Neuron (in vitro differentiated cells): ENCODE results near the gene HS1BP3.

Experiments used
- H2AFZ ChIP-seq: one replicate; pipeline ENCODE4 v1.6.1; 2013; ENCODE audit warnings: low read depth, mild to moderate bottlenecking, inconsistent platforms, low read length, moderate library complexity
- H3K27me3 ChIP-seq: one replicate; pipeline ENCODE4 v1.6.1; 2013; ENCODE audit warnings: low read length; ENCODE audit not compliant: insufficient read depth
- H3K36me3 ChIP-seq: one replicate; pipeline ENCODE4 v1.6.1; 2013; ENCODE audit warnings: low read length; ENCODE audit not compliant: insufficient read depth
- H3K4me1 ChIP-seq: one replicate; pipeline ENCODE4 v1.6.1; 2013; ENCODE audit warnings: low read length; ENCODE audit not compliant: insufficient read depth
- H3K4me3 ChIP-seq: 2 replicates; pipeline ENCODE4 v1.5.1; 2013; ENCODE audit warnings: mild to moderate bottlenecking, low read length, moderate library complexity
- H3K9me3 ChIP-seq: one replicate; pipeline ENCODE4 v1.6.1; 2013; ENCODE audit warnings: low read length

HS1BP3 gene

DNA sequence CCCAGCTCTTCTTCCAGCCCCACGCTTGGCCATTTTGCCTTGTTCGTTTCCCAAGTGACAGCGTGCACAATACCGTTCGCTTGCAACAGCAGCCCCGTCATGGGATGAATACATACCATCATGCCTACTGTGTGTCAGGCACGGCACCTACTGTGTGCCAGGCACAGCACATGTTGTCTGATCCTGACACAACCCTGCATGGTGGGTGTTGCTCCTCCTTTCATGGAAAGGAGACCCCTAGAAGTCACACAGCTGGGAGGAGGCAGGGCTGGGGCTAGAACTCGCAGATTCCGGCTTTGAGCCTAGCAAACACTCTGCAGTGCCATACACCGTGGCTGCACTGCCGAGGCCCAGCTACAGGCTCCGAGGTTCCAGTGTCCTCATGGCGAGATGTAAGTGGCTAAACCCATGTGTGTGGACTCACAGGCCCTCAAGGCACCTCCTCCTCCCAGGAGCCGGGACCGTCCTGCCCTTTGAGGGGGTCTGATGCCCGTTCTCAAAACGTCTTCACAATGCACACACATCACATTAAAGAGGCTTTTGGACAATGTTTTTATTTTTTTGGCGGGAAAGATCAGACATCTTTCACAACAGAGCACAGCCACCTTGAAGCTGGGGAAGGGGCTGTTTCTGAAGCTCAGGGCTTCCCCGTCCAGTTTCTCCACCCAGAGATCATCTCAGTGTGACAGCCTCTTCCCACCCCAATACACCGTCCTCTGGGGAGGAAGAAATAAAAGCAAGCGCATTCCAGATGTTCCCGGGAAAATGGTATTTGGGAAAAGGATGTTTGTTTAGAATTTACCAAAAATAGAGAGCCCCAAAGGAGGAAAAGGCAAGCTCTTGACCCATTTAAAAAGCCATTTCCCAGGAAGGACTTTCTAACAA is 64.9 kb downstream of the HS1BP3 start:
- Histone ChIP-seq H3K4me1 (peaks cover 13% of the 10 kb centered on the region), H2AFZ (no peak overlapping the region), H3K4me3 (no peak overlapping the region), H3K9me3 (peaks cover 1% of the 10 kb centered on the region), H3K36me3 (no peaks in the 10 kb centered on the region), H3K27me3 (no peaks in the 10 kb centered on the region)

DNA sequence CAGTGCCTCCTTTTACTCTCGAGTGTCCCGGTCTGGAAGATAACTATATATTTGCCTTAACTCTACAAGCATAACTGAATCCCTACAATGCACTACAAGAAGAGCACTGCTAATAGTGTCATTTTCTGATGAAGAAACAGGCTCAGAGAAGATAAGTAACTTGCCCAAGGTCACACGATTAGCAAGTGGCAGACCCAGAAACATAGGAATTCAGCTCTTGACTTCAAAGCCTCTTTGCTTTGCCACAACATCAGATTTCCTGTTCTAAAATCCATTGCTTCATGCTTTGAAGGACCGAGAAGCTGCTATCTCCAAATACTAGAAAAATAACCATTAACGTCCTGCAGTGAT is 65.6 kb downstream of the HS1BP3 start:
- H3K4me3 ChIP-seq, result no peak overlapping the region
- H3K9me3 ChIP-seq, result peaks cover 4% of the 10 kb centered on the region
- no peaks in the 10 kb centered on the region for H3K27me3 ChIP-seq
- H2AFZ ChIP-seq, result no peak overlapping the region
- H3K4me1 ChIP-seq, result peaks cover 13% of the 10 kb centered on the region
- no peaks in the 10 kb centered on the region for H3K36me3 ChIP-seq

DNA sequence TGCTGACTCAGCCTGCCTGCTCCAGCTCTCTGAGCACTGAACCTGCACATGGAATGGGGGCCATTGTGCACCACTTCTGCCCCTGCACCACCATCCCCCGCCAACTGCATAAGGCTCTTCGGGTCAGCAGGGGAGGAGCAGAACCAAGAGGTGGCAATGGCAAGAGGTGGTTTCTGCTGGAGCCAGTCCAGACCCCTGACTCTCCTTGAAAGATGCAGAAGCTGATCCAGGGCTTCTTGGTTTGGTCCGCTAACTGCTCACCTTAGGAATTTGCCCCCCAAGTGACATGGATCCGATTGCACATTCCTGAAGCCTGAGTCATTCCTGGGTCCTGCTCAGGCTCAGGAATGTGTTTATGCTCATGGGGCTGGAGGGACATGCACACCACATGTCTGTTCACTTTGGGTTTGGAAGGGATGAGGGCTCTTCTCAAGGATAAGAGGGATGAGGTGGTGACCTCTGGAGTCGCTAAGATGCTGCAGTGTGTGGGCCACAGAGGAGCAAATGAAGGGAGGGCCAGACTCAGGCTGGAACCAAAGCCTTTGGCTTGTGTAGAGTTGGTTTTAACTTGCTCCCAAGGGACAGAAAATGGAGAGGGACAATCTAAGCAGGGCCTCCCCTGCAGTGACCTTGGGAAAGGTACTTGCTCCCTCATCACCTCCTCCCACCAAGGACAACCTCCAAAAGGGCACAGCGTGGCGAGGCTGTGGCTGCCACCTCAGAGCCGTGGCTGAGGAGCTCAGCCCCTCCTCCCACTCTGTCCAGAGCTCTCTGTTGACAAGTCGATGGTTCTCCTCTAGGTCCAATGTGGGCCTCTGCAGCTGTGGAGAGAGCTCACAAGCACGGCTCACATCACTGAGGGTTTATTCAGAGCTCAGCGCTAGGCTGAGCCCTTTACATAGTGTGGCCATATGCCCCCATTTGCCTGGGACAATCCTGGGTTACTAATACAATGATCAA is 66.2 kb downstream of the HS1BP3 start:
- peaks cover 14% of the 10 kb centered on the region for H3K4me1 ChIP-seq
- H3K9me3 ChIP-seq, result peaks cover 4% of the 10 kb centered on the region
- no peaks in the 10 kb centered on the region for H3K27me3 ChIP-seq
- no peak overlapping the region for H2AFZ ChIP-seq
- H3K36me3 ChIP-seq, result no peaks in the 10 kb centered on the region
- H3K4me3 ChIP-seq, result no peak overlapping the region

DNA sequence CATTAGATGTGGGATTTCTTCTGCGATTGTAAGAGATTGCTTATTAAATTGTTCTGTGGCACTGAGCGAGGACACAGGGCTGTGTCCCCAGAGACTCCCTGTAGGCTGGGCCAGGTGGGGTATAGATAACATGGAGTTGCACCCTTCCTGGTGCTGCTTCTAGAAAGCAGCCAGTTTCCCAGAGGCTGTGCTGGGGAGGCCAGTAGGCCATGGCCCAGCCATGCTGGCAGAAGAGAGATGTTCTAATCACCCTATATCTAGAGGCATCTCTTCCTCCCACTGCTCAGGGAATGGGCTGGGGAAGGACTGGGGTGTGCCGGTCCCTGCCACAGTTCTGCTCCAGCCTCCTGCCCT is 66.9 kb downstream of the HS1BP3 start:
- peaks cover 21% of the 10 kb centered on the region for H3K4me1 ChIP-seq
- H3K27me3 ChIP-seq, result no peaks in the 10 kb centered on the region
- no peak overlapping the region for H2AFZ ChIP-seq
- H3K36me3 ChIP-seq, result no peaks in the 10 kb centered on the region
- peaks cover 4% of the 10 kb centered on the region for H3K9me3 ChIP-seq
- H3K4me3 ChIP-seq, result no peak overlapping the region

DNA sequence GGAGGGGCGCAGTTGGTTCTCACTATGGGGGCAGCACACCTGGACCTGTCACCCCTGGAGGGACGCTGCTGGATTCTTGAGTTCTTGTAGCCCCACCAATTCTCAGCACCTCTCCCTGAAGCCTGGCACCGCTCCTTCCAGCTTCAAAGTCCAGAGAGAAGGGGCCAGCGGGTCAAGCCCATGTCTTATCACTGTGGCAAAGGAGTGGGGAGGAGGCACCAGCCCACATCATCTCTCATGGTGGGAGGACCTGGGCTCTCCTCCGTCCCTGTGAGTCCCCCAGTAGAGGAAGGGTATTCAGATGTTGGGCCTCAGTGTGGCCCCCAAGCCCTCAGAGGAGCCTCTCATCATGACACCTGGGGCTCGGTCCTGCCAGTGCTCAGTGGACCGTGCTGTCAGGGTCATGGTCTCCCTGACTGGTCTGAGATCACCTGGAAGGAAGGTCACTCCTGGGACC is 67.4 kb downstream of the HS1BP3 start:
- H3K36me3 ChIP-seq, result no peaks in the 10 kb centered on the region
- H3K4me1 ChIP-seq, result peaks cover 26% of the 10 kb centered on the region
- no peaks in the 10 kb centered on the region for H3K27me3 ChIP-seq
- no peak overlapping the region for H3K4me3 ChIP-seq
- H3K9me3 ChIP-seq, result peaks cover 4% of the 10 kb centered on the region
- no peak overlapping the region for H2AFZ ChIP-seq

DNA sequence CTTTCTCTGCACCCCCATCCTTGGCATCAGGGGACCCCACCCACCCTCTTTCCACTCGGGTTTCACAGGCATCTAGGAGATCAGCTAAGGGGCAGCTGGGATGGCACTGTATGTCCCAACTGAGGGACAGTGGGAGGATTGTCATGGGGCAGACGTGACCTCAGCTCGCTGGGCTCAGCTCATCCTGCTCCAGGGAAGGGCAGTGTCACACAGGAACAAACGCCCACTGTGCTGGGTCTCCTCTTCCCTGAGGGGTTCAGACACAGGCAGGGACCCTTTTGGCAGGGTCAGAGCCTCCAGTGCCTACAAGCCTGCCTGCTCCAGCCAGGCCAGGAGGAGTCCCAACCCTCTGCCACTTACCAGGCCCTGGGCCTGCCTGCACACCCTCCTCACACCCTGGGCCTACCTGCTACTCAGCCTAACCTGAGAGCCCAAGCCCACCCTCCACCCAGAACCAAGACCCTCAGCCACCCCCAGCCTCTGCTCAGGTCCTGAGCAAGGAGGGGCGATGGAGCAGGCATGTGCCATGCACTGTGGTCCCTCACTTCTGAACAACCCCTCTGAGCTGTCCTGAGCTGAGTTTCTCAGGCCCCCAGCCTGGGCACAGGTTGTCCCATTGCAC is 68.2 kb downstream of the HS1BP3 start:
- H3K9me3 ChIP-seq, result peaks cover 4% of the 10 kb centered on the region
- peaks cover 26% of the 10 kb centered on the region for H3K4me1 ChIP-seq

DNA sequence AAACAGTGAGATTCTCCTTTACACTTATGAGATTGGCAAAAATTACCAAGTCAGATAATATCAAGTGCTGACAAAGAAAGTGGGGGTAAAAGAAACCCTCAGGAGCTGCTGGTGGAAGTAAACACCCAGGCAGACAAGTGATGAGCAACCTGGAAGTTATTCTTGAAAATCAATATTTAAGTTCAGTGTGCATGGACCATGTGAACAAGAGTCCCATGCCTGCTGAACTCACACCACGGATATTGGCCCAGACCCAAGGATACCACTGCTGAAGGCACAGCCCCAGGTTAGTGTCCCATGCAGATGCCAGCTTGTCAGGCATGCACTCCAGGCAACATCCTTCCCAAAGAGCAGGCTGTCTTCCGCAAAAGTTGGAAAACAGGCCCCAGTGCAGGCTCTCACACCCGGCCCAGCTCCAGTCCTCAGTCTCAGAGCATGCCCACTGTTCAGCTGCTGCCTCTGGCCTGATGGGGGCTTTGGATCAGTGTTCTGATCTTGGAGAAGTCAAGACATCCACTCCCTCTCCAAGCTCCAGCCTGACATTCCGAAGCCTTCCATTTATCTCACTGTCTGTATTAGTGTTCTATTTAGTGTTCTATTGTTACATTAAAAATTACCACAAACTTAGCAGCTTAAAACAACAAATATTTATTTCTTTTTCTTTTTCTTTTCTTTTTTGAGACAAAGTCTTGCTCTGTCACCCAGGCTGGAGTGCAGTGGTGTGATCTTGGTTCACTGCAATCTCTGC is 70.0 kb downstream of the HS1BP3 start:
- H3K9me3 ChIP-seq, result peaks cover 4% of the 10 kb centered on the region
- H3K27me3 ChIP-seq, result no peaks in the 10 kb centered on the region
- peaks cover 26% of the 10 kb centered on the region for H3K4me1 ChIP-seq
- no peak overlapping the region for H2AFZ ChIP-seq
- no peaks in the 10 kb centered on the region for H3K36me3 ChIP-seq
- H3K4me3 ChIP-seq, result no peak overlapping the region

More for the DNA sequence above, 68.2 kb downstream of the HS1BP3 start:
- H3K27me3 ChIP-seq, result no peaks in the 10 kb centered on the region
- no peaks in the 10 kb centered on the region for H3K36me3 ChIP-seq
- H3K4me3 ChIP-seq, result no peak overlapping the region
- no peak overlapping the region for H2AFZ ChIP-seq

DNA sequence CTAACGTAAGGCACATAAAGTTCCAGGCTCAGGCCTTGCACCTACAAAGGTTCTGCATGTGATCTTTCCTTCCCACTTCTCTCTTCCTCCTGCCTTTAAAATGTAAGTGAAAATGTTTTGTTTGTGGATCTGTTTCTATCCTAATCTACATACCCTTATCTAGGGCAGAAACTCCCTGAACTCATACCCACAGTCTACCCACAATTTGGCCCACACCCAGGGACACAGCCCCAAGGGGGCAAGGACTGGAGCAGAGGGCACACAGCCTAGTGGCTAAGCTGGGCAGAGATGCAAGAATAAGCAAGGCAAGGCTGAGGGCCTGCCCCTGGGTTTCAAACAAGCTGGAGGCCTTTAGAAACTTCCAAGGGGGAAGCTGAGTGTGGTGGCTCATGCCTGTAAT is 71.0 kb downstream of the HS1BP3 start:
- no peaks in the 10 kb centered on the region for H3K27me3 ChIP-seq
- H3K36me3 ChIP-seq, result no peaks in the 10 kb centered on the region
- H3K9me3 ChIP-seq, result peaks cover 4% of the 10 kb centered on the region
- no peak overlapping the region for H3K4me3 ChIP-seq
- H3K4me1 ChIP-seq, result peaks cover 30% of the 10 kb centered on the region
- no peak overlapping the region for H2AFZ ChIP-seq

DNA sequence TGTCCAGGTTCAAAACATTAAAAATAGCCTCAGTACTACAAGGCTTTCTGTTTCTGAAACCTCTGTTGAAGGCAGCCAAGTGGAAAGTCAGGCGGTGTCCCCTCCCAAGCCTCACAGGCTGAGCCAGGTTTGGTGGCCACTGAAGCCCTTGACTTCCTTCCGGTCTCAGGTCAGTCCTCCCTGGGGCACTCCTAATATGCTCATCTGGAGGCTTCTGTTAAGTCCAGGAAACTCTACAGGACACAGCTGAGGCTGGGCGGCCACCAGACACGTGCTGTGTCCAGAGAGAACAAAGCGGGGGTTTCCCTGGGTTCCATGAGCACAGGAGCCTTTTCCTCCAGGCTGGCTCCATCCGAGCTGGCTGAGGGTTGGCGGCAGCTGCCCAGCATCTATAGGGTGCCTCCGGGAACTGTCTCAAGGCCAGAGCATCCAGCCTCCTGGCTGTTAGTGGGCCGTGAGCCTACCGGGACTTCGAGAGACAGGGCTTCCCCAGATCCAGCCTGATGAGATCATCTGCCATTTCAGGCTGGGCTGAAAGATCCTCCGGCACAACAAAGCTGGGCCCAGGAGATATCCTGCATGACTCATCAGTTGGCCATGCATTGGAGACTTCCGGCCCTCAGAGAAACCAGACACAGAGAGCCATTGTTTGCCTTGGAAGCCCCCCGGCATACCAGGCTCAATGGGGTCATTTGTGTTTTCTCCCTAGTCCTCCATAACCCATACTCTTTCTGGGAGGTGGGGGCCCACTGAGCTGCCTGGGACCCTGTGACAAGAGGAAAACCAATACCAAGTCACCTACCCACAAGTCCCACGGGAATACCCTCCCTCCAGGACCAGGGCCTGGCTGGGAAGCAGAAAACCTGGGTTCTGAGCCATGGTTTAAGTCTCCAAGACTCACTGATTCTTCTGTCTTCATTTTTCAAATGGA is 71.7 kb downstream of the HS1BP3 start:
- Histone ChIP-seq H3K9me3 (peaks cover 4% of the 10 kb centered on the region), H3K36me3 (no peaks in the 10 kb centered on the region), H2AFZ (no peak overlapping the region), H3K4me3 (no peak overlapping the region), H3K27me3 (no peaks in the 10 kb centered on the region), H3K4me1 (peaks cover 27% of the 10 kb centered on the region)

DNA sequence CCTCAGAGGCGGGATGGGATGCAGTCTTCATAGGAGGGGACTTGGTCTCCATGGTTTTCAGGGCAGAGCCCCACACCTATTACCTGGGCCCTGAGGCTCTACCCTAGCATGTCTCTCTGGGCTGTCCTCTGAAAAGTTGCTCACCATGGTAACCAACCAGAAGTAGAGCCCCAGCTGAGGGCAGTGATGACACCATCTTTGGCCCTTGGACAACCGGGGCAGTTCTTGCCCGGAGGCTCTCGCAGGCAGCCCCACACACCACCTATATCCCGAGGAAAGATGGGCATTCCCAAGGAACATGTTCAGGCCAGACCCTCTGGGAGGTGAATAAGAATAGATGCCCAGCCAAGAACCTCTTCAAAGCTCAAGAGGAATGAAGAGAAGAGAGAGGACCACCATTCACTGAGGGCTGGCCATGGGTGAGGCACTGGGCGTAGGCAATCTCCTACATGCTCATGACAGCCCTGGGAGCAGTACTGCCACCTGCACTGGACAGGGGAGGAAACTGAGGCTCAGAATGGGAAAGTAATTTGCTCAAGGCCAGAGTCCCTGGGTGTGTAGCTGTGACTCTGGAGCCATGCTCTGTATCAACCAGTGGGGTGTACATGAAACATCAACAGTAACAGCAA is 72.5 kb downstream of the HS1BP3 start:
- Histone ChIP-seq H3K4me1 (peaks cover 27% of the 10 kb centered on the region), H3K9me3 (peaks cover 4% of the 10 kb centered on the region), H3K36me3 (no peaks in the 10 kb centered on the region), H2AFZ (no peak overlapping the region), H3K4me3 (no peak overlapping the region), H3K27me3 (no peaks in the 10 kb centered on the region)

DNA sequence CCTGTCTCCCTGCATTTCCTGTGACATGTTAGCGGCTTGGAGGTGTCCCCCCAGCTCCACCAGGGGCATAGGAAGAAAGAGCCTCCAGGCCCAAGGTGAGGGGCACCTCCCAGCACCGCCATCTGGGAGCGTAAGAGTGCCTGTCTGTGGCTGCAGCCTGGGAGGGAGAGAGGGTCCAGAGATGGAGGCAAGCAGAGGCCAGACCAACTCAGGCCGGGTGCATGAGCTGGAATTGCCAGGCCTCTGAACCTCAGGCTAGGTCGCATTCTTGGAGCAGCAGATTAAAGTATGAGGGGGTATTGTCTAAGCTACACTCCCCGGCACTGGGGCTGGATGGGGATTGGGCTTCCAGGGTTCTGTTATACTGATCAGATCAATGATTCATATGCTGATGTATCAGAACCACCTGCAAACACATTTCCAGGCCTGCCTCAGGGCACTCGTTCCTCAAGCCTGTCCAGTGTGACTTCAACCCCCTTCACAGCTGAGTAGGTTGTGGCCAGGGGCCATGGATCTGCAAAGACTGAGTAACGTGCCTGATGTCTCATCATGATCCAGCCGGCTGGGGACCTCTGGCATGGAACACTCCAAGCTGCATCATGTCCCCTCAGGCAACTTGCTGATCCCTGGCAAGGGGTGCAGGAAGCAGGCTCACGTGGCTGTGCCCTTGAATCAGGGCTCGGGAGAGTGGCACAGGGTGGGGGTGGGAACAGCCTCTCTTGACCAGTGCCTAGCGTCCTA is 73.2 kb downstream of the HS1BP3 start:
- Histone ChIP-seq H2AFZ (no peak overlapping the region), H3K36me3 (no peaks in the 10 kb centered on the region), H3K9me3 (peaks cover 5% of the 10 kb centered on the region), H3K4me3 (no peak overlapping the region), H3K27me3 (no peaks in the 10 kb centered on the region), H3K4me1 (peaks cover 27% of the 10 kb centered on the region)
